Natural killer cell (primary cell): ENCODE data around the gene VEZF1. TPM values are rescaled to one million over a fixed set of nuclear protein-coding genes. Genes with fewer than 3 reads are reported as not detected.

Source experiments
- ATAC-seq, 3 donors: fragments of 150-1000 bp in 2 of 3; fragments of 200-7000 bp in 1 of 3; cut with Tn5 transposase; 1 replicate in 1 of 3; 2 replicates in 2 of 3; pipeline ENCODE4 v1.10.0; 2021; ENCODE audit warnings: mild to moderate bottlenecking in 2 of 3, moderate library complexity in 2 of 3
- DNase-seq, 2 donors: peaks; one replicate each; pipeline versions ENCODE4 v3.0.0 to v3.0.0-alpha.2; 2013 to 2021; ENCODE audit warnings: mixed read lengths in 1 of 2
- H3K27ac ChIP-seq: one replicate; pipeline ENCODE4 v1.5.1; 2013; ENCODE audit warnings: mild to moderate bottlenecking, low read length
- H3K27me3 ChIP-seq: one replicate; pipeline ENCODE4 v1.6.1; 2013; ENCODE audit warnings: low read length; ENCODE audit not compliant: control insufficient read depth, insufficient read depth
- H3K36me3 ChIP-seq: one replicate; pipeline ENCODE4 v1.6.1; 2013; ENCODE audit warnings: low read length; ENCODE audit not compliant: control insufficient read depth, insufficient read depth
- H3K4me1 ChIP-seq: one replicate; pipeline ENCODE4 v1.6.1; 2013; ENCODE audit warnings: low read length; ENCODE audit not compliant: control insufficient read depth, insufficient read depth
- H3K4me3 ChIP-seq: one replicate; pipeline ENCODE4 v1.5.1; 2013; ENCODE audit warnings: low read length
- H3K9me3 ChIP-seq: one replicate; pipeline ENCODE4 v1.6.1; 2013; ENCODE audit warnings: low read length; ENCODE audit not compliant: control insufficient read depth, insufficient read depth
- H3K27ac Mint-ChIP-seq, 2 donors: one replicate each; pipeline ENCODE4 v1.8.0; 2022; ENCODE audit warnings: mild to moderate bottlenecking in 2 of 2, mixed read lengths in 2 of 2, moderate library complexity in 1 of 2
- H3K27me3 Mint-ChIP-seq, 2 donors: one replicate each; pipeline ENCODE4 v1.8.0; 2022; ENCODE audit warnings: low read depth in 2 of 2, mixed read lengths in 2 of 2
- H3K36me3 Mint-ChIP-seq: one replicate; pipeline ENCODE4 v1.8.0; 2022; ENCODE audit warnings: mixed read lengths
- H3K4me1 Mint-ChIP-seq, 2 donors: one replicate each; pipeline ENCODE4 v1.8.0; 2022; ENCODE audit warnings: mixed read lengths in 2 of 2
- H3K4me3 Mint-ChIP-seq: one replicate; pipeline ENCODE4 v1.8.0; 2022; ENCODE audit warnings: mild to moderate bottlenecking, moderate library complexity, mixed read lengths
- H3K9me3 Mint-ChIP-seq, 2 donors: one replicate each; pipeline ENCODE4 v1.8.0; 2022; ENCODE audit warnings: mixed read lengths in 2 of 2
- WGBS: methylation state at CpG from one replicate; pipeline ENCODE4 v1.1.7; 2013; ENCODE audit warnings: missing lambda C conversion rate; ENCODE audit not compliant: insufficient coverage; 5-methylcytosine and 5-hydroxymethylcytosine counted together
- intact Hi-C: fragments of 100-400 bp; cut with micrococcal nuclease; formaldehyde crosslinking; loops from one replicate; pipeline ENCODE4 v1.14.2; 2022
- total RNA-seq, 4 donors: library from RNA; stranded (reverse); fragments of 120-200 nt in 1 of 4; gene quantifications; one replicate each; pipeline versions ENCODE4 v1.2.3 to v1.2.4, GENCODE V29; 2013 to 2022
- TF ChIP-seq, protein P1 (sequence below): fragments of 200-600 bp; IDR thresholded peaks from one replicate; pipeline ENCODE4 v1.8.0; 2022; ENCODE audit warnings: antibody characterized with exemption

Gene VEZF1
- total RNA-seq, 3 donors from 2014 or later (not counting 1 experiment from before 2014, with no cell fraction given), result 49.8 to 64.6 (median 63.4) TPM

DNA sequence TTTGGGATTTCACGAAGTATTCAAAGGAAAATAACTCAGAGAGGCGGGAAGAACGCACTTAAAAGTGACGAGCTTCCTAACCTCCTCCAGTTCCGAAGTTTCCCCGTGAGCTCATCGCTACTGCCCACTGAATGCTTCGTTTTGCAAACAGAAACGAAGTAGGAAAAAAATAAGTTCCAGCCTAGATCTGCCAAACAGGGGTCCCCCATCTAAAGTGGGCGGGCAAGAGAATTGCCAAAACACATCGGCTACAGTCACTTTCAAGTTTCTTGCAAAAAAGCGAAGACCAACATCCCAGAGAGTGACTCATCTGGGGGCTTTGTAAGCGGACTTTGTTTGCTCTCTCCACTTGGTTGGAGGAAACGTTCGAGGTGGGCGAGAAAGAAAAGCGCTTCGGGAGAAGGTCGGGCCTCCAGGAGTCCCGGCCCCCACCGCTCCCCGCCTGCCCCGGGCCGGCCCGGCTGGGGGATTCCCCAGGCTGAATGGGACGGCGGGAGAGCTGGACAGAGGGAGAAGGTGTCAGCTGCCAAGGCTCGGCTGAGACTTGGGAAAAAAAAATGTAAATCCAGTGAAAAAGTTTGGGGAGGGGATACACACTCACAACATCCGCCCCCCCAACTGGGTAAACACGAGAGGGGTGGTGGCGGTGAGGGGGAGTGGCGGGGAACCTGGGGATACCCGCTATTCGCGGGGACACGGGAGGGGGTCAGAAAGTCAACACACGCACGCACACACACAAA lies 1.0 kb downstream of the VEZF1 start:
- Histone ChIP-seq H3K27ac (peak overlapping the region; percentile 81), H3K4me1 (peaks cover 31% of the 10 kb centered on the region), H3K9me3 (no peaks in the 10 kb centered on the region), H3K27me3 (no peaks in the 10 kb centered on the region), H3K4me3 (peak overlapping the region; percentile 83), H3K36me3 (peaks cover 6% of the 10 kb centered on the region)
- no peaks in the 10 kb centered on the region for H3K27me3 Mint-ChIP-seq
- TF ChIP-seq, protein P1, sequence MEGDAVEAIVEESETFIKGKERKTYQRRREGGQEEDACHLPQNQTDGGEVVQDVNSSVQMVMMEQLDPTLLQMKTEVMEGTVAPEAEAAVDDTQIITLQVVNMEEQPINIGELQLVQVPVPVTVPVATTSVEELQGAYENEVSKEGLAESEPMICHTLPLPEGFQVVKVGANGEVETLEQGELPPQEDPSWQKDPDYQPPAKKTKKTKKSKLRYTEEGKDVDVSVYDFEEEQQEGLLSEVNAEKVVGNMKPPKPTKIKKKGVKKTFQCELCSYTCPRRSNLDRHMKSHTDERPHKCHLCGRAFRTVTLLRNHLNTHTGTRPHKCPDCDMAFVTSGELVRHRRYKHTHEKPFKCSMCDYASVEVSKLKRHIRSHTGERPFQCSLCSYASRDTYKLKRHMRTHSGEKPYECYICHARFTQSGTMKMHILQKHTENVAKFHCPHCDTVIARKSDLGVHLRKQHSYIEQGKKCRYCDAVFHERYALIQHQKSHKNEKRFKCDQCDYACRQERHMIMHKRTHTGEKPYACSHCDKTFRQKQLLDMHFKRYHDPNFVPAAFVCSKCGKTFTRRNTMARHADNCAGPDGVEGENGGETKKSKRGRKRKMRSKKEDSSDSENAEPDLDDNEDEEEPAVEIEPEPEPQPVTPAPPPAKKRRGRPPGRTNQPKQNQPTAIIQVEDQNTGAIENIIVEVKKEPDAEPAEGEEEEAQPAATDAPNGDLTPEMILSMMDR, result no peak
- peak; percentile 31 to 70 for DNase-seq
- intact Hi-C loops, result loop anchor here (2.0 kb wide), 1 partner anchor 20 kb away; the partner anchor contains the start of gene SRSF1
- peaks cover 3% of the 10 kb centered on the region for H3K36me3 Mint-ChIP-seq
- H3K4me1 Mint-ChIP-seq, result peaks cover 64 to 68% of the 10 kb centered on the region in 2 donors
- H3K4me3 Mint-ChIP-seq, result peak overlapping the region; percentile 93
- 2% methylated on average over 36 of the region's 38 CpGs for WGBS
- H3K9me3 Mint-ChIP-seq, result no peaks in the 10 kb centered on the region
- peak in 2 of 3 donors; percentile 1 to 27 for ATAC-seq
- peak overlapping the region; percentile 79 to 95 for H3K27ac Mint-ChIP-seq

GRCh38 chr17:57985675-57985974 lies 2.4 kb downstream of the VEZF1 start:
- TF ChIP-seq, protein P1, result no peak
- intact Hi-C loops, result no loop called here
- H3K36me3 Mint-ChIP-seq, result peaks cover 16% of the 10 kb centered on the region
- Histone ChIP-seq H3K27ac (no peak overlapping the region), H3K4me1 (peaks cover 31% of the 10 kb centered on the region), H3K4me3 (no peak overlapping the region), H3K9me3 (no peaks in the 10 kb centered on the region), H3K36me3 (peaks cover 18% of the 10 kb centered on the region), H3K27me3 (no peaks in the 10 kb centered on the region)
- peaks cover 75 to 82% of the 10 kb centered on the region in 2 donors for H3K4me1 Mint-ChIP-seq
- H3K27ac Mint-ChIP-seq, result peak overlapping the region; percentile 27 to 79
- no CpG with 5 or more reads among the region's 1 CpG for WGBS
- H3K9me3 Mint-ChIP-seq, result no peaks in the 10 kb centered on the region
- no peaks in the 10 kb centered on the region for H3K27me3 Mint-ChIP-seq
- peak overlapping the region; percentile 64 for H3K4me3 Mint-ChIP-seq
- DNase-seq, result no peak
- no peak for ATAC-seq

DNA sequence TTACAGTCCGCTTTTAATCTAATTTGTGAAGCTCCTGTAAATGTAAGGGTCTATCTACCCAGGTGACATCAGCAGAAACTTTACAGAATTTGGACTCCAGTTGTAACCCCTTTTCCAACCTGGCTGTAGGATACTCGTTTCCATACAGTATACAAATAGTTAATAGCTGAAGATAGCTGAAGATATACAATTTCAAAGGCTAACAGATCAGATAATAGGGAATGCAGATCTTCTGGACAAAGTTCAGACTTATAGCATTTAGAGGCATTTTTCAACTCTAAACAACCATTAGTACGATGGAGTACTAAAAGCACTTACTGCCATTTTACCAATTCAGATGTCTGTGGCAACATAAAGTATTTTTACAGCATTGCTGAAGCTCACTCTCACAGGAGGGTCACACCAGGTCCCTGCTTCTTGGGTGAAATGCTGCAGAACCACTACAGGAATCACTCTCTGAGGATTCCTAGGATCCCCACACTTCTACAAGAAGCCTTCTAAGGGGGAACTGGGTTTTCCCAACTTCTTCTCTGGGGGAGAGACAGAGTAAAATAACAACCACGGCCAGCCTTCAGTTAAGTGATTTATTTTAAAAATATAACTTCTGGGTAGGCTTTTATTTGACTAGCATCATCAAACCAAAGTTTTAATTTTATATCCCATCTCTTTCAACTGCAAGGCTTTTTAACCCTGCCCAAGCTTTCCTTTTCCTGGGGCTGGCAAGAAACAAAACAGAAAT lies 2.9 kb downstream of the VEZF1 start:
- Histone ChIP-seq H3K36me3 (peaks cover 23% of the 10 kb centered on the region), H3K4me1 (peaks cover 31% of the 10 kb centered on the region), H3K9me3 (no peaks in the 10 kb centered on the region), H3K4me3 (no peak overlapping the region), H3K27ac (no peak overlapping the region), H3K27me3 (no peaks in the 10 kb centered on the region)
- intact Hi-C loops, result no loop called here
- Mint-ChIP-seq H3K36me3 (peaks cover 22% of the 10 kb centered on the region), H3K4me3 (peak overlapping the region; percentile 64), H3K27me3 (no peaks in the 10 kb centered on the region), H3K9me3 (no peaks in the 10 kb centered on the region), H3K27ac (peak overlapping the region; percentile 27 to 79), H3K4me1 (peaks cover 79 to 87% of the 10 kb centered on the region in 2 donors)
- TF ChIP-seq, protein P1, result no peak
- DNase-seq (no peak), ATAC-seq (no peak)
- WGBS, result 88% methylated on average over 2 of the region's 4 CpGs
